H1 (cell line): ENCODE data around the gene CYP4A11. TPM values are rescaled to one million over a fixed set of nuclear protein-coding genes. Genes with fewer than 3 reads are reported as not detected.

Source experiments
- BACH1 ChIP-seq: IDR thresholded peaks from 2 replicates; pipeline ENCODE4 v1.6.1; 2012; ENCODE audit warnings: low read length, improper control_type of control experiment
- CHD7 ChIP-seq: fragments of 300-600 bp; sonication (generic); IDR thresholded peaks from 2 replicates; pipeline ENCODE4 v1.7.1; 2012; ENCODE audit warnings: low read length, moderate library complexity, mild to moderate bottlenecking, inconsistent platforms; ENCODE audit not compliant: insufficient replicate concordance
- POLR2AphosphoS5 ChIP-seq: IDR thresholded peaks from 2 replicates; pipeline ENCODE4 v1.6.1; 2011; ENCODE audit warnings: low read depth, low read length
- polyA plus RNA-seq, 7 experiments: library from polyadenylated mRNA; depleted of rRNA in 3 of 7; stranded (reverse) in 5 of 7; unstranded in 2 of 7; fragments of >200 nt in 5 of 7; fragments of 200-250 nt in 2 of 7; gene quantifications; 1 replicate in 5 of 7; 2 replicates in 1 of 7; 4 replicates in 1 of 7; pipeline versions ENCODE4 v1.2.1 to v1.2.3, GENCODE V29; 2011 to 2013; ENCODE audit warnings: missing spikeins in 2 of 7, mixed read lengths in 2 of 7
- total RNA-seq: library from RNA; stranded (reverse); fragmentation: NEBNext Ultra II Directional; extraction: Animal tissue kit (Norgen Biotek cat#: 25700); gene quantifications from 2 replicates; pipeline ENCODE4 v1.2.1, GENCODE V29; 2021

Gene CYP4A11
- total and polyA plus RNA-seq, 2 of the 8 experiments (the other 6 are each of a cell fraction or from before 2014, with no cell fraction given) = not detected

GRCh38 chr1:46931151-46931550 is 10.1 kb downstream of the CYP4A11 start (continued):
- no peak for TF ChIP-seq CHD7
- no peak for TF ChIP-seq BACH1
- TF ChIP-seq POLR2AphosphoS5 = no peak
- TF ChIP-seq, all 59 proteins: peak for 0
